Measurements from ENCODE around the gene USP38.
A peak's percentile ranks its signal among the peaks of the same experiment; 100 is the strongest.

USP38 gene, protein sequence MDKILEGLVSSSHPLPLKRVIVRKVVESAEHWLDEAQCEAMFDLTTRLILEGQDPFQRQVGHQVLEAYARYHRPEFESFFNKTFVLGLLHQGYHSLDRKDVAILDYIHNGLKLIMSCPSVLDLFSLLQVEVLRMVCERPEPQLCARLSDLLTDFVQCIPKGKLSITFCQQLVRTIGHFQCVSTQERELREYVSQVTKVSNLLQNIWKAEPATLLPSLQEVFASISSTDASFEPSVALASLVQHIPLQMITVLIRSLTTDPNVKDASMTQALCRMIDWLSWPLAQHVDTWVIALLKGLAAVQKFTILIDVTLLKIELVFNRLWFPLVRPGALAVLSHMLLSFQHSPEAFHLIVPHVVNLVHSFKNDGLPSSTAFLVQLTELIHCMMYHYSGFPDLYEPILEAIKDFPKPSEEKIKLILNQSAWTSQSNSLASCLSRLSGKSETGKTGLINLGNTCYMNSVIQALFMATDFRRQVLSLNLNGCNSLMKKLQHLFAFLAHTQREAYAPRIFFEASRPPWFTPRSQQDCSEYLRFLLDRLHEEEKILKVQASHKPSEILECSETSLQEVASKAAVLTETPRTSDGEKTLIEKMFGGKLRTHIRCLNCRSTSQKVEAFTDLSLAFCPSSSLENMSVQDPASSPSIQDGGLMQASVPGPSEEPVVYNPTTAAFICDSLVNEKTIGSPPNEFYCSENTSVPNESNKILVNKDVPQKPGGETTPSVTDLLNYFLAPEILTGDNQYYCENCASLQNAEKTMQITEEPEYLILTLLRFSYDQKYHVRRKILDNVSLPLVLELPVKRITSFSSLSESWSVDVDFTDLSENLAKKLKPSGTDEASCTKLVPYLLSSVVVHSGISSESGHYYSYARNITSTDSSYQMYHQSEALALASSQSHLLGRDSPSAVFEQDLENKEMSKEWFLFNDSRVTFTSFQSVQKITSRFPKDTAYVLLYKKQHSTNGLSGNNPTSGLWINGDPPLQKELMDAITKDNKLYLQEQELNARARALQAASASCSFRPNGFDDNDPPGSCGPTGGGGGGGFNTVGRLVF

DNA sequence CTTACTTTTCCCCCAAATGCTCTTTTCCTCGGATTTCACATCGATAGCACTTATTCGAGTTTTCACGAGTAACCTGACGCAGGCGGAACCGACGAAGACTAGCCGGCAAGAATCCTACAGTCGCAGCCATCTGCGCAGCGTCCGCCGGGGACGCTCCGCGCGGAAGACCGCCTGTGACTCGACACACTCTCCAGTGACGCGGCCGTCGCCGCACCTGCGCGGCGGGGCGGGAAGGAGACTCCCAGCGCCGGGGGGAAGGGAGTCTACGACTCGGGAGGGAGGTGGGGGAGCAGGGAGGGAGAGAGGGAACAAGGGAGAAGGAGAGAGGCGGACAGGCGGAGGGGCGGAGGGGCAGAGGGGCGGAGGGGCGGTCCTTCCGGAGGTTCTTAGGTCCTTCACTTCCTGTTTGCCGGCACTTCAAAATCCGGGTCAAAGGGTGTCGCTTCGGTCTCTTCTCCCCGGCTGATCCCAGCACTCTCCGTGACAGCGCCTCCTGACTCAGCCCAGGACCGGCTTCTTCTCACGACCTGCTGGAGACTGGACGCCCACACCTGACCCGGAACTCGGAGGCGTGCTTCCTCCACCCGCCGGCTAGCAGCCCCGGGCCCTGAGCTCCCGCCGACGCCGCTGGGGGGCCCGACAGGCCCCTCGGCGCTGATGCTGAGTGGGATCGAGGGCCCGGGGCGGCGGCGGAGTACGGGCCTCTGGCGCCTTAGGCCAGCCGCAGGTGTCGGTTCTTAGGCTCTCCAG, at the start of gene USP38:
Gene USP38 (plus strand): TSS at position 415 of the 750 bp plus-strand sequence. CDS start 534 bp downstream, outside the sequence.
- Histone ChIP-seq H3K9me3 (ENCODE audit: insufficient read depth, low read length) (no peaks in the 10 kb centered on the region), H3K27ac (ENCODE audit: low read depth, low read length) (peak within 1 kb of the TSS; percentile 85)

GRCh38 chr4:143135358-143135757, 49.4 kb upstream of the USP38 start:
- no peak overlapping the region for H3K4me3 ChIP-seq (ENCODE audit: insufficient read depth, low read length, poor library complexity, severe bottlenecking)
- H3K9me2 ChIP-seq (replicated peaks; ENCODE audit: insufficient read depth, low read length), result no peaks in the 10 kb centered on the region
- no peaks in the 10 kb centered on the region for H3K79me2 ChIP-seq (ENCODE audit: insufficient read depth, low read length)
- H3K4me2 ChIP-seq (ENCODE audit: low read depth, low read length, poor library complexity, severe bottlenecking), result no peak overlapping the region
- H3K9me3 ChIP-seq (ENCODE audit: insufficient read depth, low read length), result no peaks in the 10 kb centered on the region
- no peaks in the 10 kb centered on the region for H3K27me3 ChIP-seq (ENCODE audit: low read length)
- no peaks in the 10 kb centered on the region for H3K36me3 ChIP-seq (ENCODE audit: low read length)
- TF ChIP-seq EZH2phosphoT487 (conservative IDR thresholded peaks at IDR 0.05; ENCODE audit: low read length) (no peak), CTCF (IDR thresholded peaks at IDR 0.05; ENCODE audit: insufficient read depth, low read length, poor library complexity, severe bottlenecking) (no peak)
- no peaks in the 10 kb centered on the region for H4K20me1 ChIP-seq (ENCODE audit: low read depth, low read length)
- H3F3A ChIP-seq (ENCODE audit: insufficient read depth), result no peaks in the 10 kb centered on the region
- H3K27ac ChIP-seq (ENCODE audit: low read depth, low read length), result no peak overlapping the region
- H3K9ac ChIP-seq (ENCODE audit: low read length), result no peak overlapping the region
- H2AFZ ChIP-seq (ENCODE audit: low read depth, low read length, severe bottlenecking), result no peak overlapping the region

More for the DNA sequence above, at the start of gene USP38:
- H3K9me2 ChIP-seq (replicated peaks; ENCODE audit: insufficient read depth, low read length), result no peaks in the 10 kb centered on the region
- H4K20me1 ChIP-seq (ENCODE audit: low read depth, low read length), result peaks cover 5% of the 10 kb centered on the region; the same call in 1 of the 2 replicates
- no peaks in the 10 kb centered on the region for H3K27me3 ChIP-seq (ENCODE audit: low read length)
- no peaks in the 10 kb centered on the region for H3K36me3 ChIP-seq (ENCODE audit: low read length)
- no peaks in the 10 kb centered on the region for H3F3A ChIP-seq (ENCODE audit: insufficient read depth)
- no peak for TF ChIP-seq CTCF (IDR thresholded peaks at IDR 0.05; ENCODE audit: insufficient read depth, low read length, poor library complexity, severe bottlenecking)
- TF ChIP-seq EZH2phosphoT487 (conservative IDR thresholded peaks at IDR 0.05; ENCODE audit: low read length), result no peak
- H3K79me2 ChIP-seq (ENCODE audit: insufficient read depth, low read length), result peaks cover 48% of the 10 kb centered on the region
- peak within 1 kb of the TSS; percentile 75 for H3K4me3 ChIP-seq (ENCODE audit: insufficient read depth, low read length, poor library complexity, severe bottlenecking)
- peak within 1 kb of the TSS; percentile 92 for H3K4me2 ChIP-seq (ENCODE audit: low read depth, low read length, poor library complexity, severe bottlenecking)
- H2AFZ ChIP-seq (ENCODE audit: low read depth, low read length, severe bottlenecking), result peak within 1 kb of the TSS; percentile 62
- peak within 1 kb of the TSS; percentile 80 for H3K9ac ChIP-seq (ENCODE audit: low read length)

DNA sequence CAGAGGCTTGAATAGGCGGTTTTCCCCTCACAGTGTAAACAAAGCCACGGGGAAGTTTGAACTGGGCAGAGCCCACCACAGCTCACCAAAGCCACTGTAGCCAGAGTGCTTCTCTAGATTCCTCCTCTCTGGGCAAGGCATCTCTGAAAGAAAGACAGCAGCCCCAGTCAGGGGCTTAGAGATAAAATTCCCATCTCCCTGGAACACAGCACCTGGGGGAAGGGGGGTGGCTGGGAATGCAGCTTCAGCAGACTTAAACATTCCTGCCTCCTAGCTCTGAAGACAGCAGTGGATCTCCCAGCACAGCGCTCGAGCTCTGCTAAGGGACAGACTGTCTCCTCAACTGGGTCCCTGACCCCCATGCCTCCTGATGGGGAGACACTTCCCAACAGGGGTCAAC, 44.0 kb upstream of the USP38 start:
- H3K9me2 ChIP-seq (replicated peaks; ENCODE audit: insufficient read depth, low read length), result no peaks in the 10 kb centered on the region
- H3K27me3 ChIP-seq (ENCODE audit: low read length), result no peaks in the 10 kb centered on the region
- no peak overlapping the region for H3K4me3 ChIP-seq (ENCODE audit: insufficient read depth, low read length, poor library complexity, severe bottlenecking)
- H4K20me1 ChIP-seq (ENCODE audit: low read depth, low read length), result no peaks in the 10 kb centered on the region
- TF ChIP-seq CTCF (IDR thresholded peaks at IDR 0.05; ENCODE audit: insufficient read depth, low read length, poor library complexity, severe bottlenecking) (no peak), EZH2phosphoT487 (conservative IDR thresholded peaks at IDR 0.05; ENCODE audit: low read length) (no peak)
- H3K36me3 ChIP-seq (ENCODE audit: low read length), result no peaks in the 10 kb centered on the region
- H3K79me2 ChIP-seq (ENCODE audit: insufficient read depth, low read length), result no peaks in the 10 kb centered on the region
- no peak overlapping the region for H2AFZ ChIP-seq (ENCODE audit: low read depth, low read length, severe bottlenecking)
- H3K27ac ChIP-seq (ENCODE audit: low read depth, low read length), result no peak overlapping the region
- H3K4me2 ChIP-seq (ENCODE audit: low read depth, low read length, poor library complexity, severe bottlenecking), result no peak overlapping the region
- H3K9ac ChIP-seq (ENCODE audit: low read length), result no peak overlapping the region
- H3F3A ChIP-seq (ENCODE audit: insufficient read depth), result no peaks in the 10 kb centered on the region
- no peaks in the 10 kb centered on the region for H3K9me3 ChIP-seq (ENCODE audit: insufficient read depth, low read length)
